ENCODE measurements around the gene PTPRR. TPM values are rescaled to one million over a fixed set of nuclear protein-coding genes. Genes with fewer than 3 reads are reported as not detected.
A peak's percentile ranks its signal among the peaks of the same experiment; 100 is the strongest.

PTPRR gene
- total RNA-seq, 4 donors from 2014 or later: 0.24 to 0.95 (median 0.30) TPM

DNA sequence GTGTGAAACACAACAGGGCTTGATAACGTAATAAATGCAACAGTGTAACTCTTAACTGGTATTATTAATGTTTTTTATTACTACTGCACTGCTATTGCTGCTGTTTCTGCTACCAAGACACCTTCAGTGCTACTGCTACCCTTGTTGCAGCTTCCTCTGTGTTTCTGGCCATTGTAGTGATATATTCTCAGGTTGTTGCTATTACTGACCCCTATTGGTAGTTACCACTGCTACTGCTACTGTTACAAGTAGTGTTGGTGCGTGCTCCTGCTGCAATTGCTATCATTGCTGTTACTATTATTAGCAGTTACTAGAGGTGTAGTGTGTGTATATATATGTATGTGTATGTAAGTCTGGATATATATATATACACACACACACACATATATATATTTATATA is 196.1 kb downstream of the PTPRR start:
- DNase-seq (ENCODE audit: low spot score) (no peak), ATAC-seq (ENCODE audit: low FRiP score) (no peak)
- TF ChIP-seq, protein P1, sequence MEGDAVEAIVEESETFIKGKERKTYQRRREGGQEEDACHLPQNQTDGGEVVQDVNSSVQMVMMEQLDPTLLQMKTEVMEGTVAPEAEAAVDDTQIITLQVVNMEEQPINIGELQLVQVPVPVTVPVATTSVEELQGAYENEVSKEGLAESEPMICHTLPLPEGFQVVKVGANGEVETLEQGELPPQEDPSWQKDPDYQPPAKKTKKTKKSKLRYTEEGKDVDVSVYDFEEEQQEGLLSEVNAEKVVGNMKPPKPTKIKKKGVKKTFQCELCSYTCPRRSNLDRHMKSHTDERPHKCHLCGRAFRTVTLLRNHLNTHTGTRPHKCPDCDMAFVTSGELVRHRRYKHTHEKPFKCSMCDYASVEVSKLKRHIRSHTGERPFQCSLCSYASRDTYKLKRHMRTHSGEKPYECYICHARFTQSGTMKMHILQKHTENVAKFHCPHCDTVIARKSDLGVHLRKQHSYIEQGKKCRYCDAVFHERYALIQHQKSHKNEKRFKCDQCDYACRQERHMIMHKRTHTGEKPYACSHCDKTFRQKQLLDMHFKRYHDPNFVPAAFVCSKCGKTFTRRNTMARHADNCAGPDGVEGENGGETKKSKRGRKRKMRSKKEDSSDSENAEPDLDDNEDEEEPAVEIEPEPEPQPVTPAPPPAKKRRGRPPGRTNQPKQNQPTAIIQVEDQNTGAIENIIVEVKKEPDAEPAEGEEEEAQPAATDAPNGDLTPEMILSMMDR (IDR thresholded peaks at IDR 0.05): no peak

DNA sequence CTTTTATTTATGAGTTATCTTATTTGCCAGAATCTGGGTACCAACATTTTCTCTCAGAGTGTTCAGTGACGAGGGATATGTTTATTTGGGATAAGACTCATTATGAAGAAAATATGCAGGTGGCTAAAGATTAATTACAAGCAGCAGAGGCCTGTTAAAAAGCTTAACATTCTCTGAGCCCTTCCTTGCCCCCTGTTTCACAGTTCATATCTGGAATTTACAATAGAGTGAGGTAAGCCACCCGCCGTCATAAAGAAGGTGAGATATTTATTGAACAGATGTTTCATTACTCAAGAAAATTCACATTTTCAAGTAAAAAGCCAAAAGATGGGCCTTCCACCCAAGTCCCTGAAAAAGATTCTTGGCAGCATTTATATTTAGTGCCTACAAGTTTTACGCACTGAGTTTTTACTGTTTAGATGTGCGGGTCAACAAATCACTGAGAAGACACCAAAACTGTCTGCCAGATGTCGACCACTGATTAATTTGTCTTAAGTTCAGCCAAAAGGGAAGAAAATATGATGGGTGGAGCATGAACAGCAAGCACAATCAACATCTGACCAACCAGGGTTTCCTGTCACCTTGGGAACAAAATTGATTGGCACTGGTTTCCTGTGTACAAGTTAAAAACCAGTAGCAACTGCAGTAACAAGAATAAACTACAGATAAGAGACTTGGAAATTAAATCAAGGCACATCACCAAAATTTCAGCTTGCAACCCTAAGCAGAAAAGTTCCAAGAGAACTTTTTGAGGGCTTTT is 197.8 kb downstream of the PTPRR start:
- ATAC-seq (ENCODE audit: low FRiP score) (no peak), DNase-seq (ENCODE audit: low spot score) (no peak)
- TF ChIP-seq, protein P1 (IDR thresholded peaks at IDR 0.05): no peak

DNA sequence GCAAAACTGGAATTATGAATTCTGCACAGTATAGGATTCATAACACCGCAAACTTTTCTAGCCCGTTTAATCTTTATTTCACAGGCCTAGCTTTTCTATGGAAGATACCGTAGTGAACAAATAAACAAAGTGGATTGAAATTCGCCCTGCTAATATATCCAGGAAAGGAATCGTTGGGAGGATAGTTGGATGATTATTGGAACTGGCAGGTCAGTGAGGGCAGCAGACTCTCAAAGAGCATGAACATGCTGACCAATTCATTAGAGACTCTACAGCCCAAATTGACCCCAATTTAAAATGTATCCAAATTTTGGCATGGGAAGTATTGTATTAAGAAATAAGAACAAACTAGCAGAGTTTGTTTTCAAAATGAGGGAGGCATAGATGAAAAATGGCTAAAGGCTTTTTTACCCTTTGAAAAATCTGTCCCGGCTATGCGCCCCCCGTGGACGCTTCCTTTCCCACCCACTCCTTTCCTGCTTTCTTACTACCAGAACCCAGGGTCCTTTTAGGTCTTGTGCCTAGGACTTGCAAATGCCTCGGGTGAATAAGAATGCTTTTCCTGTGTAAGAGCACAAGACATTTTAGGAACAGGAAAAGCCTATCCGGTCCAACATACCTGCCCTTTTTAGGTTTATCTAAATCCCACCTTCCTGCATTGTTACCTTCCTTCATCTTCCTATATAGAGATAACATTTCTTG is 198.7 kb downstream of the PTPRR start:
- TF ChIP-seq, protein P1 (IDR thresholded peaks at IDR 0.05): no peak
- ATAC-seq (ENCODE audit: low FRiP score) (no peak), DNase-seq (ENCODE audit: low spot score) (no peak)

DNA sequence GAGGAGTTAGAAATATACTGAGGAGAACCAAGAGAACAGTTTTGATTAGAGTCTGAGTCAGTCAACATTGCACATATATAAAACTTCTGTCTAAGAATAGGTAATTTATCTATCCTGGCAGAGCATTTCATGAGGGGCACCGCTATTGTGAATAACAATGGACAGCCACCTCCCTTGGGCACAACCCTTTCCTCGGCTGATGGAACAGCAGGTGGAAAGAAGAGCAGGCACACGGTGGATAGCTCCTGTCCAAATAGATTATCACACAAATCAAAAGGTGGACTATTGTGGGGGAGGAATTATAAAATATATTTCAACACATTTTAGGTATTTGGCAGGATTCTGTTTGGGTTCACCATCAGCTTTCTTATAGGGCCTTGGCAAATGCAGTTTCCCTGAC is 199.3 kb downstream of the PTPRR start:
- ATAC-seq (ENCODE audit: low FRiP score) (no peak), DNase-seq (ENCODE audit: low spot score) (no peak)
- TF ChIP-seq, protein P1 (IDR thresholded peaks at IDR 0.05): no peak

DNA sequence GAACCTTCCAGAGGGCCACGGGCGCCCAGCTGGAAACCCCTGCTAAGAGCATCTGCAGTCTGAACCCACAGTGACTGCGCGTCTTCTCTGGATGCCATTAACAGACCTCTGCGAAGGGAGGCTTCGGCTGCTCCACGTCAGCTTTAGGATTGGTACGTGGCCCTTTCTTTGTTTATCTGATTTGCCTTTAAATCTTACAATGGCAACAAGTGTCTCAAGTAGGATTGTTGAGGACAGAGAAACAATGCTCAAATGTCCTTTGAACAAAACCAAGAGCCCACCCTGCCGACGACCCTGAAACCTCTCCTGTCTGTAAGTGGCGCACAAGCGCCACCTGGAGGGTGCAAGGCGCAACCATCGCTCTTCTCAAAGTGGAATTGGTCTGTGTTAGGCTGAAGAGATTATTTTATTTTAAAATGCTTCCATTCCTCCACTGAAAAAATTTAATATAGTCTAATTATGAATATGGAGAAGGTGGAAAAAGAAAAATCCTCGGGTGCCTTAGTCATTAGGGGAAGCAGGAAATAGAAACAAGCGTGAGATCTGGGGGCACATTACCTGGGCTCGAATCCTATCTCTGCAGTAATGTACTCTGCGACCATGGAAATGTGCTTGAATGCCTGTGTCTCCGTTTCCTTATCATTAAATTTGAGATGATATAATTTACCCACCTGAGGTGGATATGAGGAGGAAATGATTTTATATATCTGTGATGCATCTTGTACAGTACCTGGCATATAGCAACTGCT is 200.7 kb downstream of the PTPRR start:
- DNase-seq (ENCODE audit: low spot score): no peak
- ATAC-seq (ENCODE audit: low FRiP score): no peak
- TF ChIP-seq, protein P1 (IDR thresholded peaks at IDR 0.05): peak in 1 of 3 donors; percentile 16

DNA sequence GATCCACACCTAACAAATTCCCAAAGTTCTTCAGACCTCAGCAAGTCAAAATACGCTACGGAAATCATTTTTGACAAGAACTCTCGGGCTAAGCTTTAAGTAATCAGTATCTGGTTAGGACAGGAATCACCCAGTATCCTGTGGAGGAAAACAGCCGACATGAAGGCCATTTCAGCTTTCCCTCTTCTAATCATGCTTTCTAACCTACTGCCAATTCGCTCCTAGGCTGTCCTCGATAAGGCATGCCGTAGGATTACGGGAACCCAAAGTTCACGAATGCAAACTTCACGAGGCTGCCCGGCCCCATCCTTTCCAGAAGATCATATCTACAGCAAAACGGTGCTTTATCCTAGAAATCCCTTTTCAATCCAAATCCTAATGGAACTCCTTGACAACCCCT is 201.5 kb downstream of the PTPRR start:
- TF ChIP-seq, protein P1 (IDR thresholded peaks at IDR 0.05): no peak
- no peak for DNase-seq (ENCODE audit: low spot score)
- ATAC-seq (ENCODE audit: low FRiP score): no peak
